ENCODE data around the gene LMAN1L.

- TF ChIP-seq CTCF (conservative IDR thresholded peaks at IDR 0.05; ENCODE audit: low read length) (no peak), EZH2phosphoT487 (IDR thresholded peaks at IDR 0.05; ENCODE audit: borderline replicate concordance, low read depth, low read length) (no peak)
Measured at GRCh38 chr15:74792227-74793016, 20.2 kb upstream of the LMAN1L start.
